Astrocyte (in vitro differentiated cells and primary cell): Measurements from ENCODE around the gene FABP6.

Experiments
- EZH2 ChIP-seq: IDR thresholded peaks from 2 replicates; pipeline ENCODE4 v1.6.1; 2012; ENCODE audit warnings: mild to moderate bottlenecking, low read length, inconsistent platforms; ENCODE audit not compliant: insufficient read depth
- TF ChIP-seq, protein P1 (sequence below): IDR thresholded peaks from 2 replicates; pipeline ENCODE4 v1.5.1; 2011; ENCODE audit warnings: low read depth, mild to moderate bottlenecking, inconsistent platforms, low read length, moderate library complexity; ENCODE audit not compliant: insufficient read depth

DNA sequence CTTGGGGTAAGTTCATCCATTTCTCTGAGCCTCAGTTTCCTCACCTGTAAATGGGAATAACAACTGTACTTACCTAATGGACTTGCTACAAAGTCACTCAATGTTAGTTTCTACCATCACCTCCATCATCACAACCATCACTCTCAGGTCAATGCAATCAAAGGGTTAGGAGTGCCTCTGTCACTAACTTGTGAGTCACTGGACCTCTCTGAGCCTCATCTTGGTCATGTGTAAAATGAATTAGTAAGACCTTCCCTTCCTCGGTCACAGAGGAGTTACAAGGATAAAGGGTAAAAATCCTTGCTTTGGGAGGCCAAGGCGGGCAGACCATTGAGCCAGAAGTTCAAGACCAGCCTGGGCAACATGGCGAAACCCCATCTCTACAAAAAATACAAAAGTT lies 12.8 kb downstream of the FABP6 start:
- no peak for TF ChIP-seq EZH2
- TF ChIP-seq, protein P1, sequence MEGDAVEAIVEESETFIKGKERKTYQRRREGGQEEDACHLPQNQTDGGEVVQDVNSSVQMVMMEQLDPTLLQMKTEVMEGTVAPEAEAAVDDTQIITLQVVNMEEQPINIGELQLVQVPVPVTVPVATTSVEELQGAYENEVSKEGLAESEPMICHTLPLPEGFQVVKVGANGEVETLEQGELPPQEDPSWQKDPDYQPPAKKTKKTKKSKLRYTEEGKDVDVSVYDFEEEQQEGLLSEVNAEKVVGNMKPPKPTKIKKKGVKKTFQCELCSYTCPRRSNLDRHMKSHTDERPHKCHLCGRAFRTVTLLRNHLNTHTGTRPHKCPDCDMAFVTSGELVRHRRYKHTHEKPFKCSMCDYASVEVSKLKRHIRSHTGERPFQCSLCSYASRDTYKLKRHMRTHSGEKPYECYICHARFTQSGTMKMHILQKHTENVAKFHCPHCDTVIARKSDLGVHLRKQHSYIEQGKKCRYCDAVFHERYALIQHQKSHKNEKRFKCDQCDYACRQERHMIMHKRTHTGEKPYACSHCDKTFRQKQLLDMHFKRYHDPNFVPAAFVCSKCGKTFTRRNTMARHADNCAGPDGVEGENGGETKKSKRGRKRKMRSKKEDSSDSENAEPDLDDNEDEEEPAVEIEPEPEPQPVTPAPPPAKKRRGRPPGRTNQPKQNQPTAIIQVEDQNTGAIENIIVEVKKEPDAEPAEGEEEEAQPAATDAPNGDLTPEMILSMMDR = no peak
